Measurements from ENCODE around the gene ARHGEF37. TPM values are rescaled to one million over a fixed set of nuclear protein-coding genes. Genes with fewer than 3 reads are reported as not detected.

Gene ARHGEF37
- total and polyA plus RNA-seq, 8 donors, result 4.2 to 7.3 (median 5.2) TPM

DNA sequence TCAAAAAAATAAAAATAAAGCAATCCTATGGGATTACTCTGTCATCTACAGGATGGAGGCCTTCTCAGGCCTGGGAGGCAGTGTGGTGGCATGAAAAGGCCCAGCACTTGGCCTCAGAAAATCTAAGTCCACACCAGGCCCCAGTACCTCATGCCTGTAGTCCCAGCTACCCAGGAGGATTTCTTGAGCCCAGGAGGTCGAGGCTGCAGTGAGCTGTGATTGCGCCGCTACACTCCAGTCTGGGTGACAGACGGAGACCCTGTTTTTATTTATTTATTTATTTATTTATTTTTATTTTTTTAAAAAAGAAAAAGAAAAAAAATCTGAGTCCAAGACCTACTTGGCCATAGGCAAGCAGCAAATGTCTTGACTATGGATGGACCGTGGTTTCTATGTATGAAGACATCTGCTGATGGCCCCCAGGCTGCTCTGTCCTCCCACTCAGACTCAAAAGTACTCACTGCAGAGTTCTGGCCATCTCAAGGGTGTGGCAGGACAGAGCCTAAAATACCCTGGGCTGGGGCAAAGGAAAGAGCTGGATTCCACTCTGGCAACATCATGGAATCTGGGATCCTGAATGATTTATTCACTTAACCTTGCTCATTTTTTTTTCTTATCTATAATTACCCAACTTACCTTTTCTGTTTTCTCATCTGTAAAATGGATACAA lies 55.0 kb downstream of the ARHGEF37 start:
- no peaks in the 10 kb centered on the region for H3K27me3 ChIP-seq
- intact Hi-C loops (cut with DNase I), result loop anchor here in 1 of 2 donors (2.0 to 10.0 kb wide), 2 partner anchors 192 to 358 kb away; no protein-coding TSS in a partner anchor
- H3K9me3 ChIP-seq, result no peaks in the 10 kb centered on the region
- TF ChIP-seq, protein P1, sequence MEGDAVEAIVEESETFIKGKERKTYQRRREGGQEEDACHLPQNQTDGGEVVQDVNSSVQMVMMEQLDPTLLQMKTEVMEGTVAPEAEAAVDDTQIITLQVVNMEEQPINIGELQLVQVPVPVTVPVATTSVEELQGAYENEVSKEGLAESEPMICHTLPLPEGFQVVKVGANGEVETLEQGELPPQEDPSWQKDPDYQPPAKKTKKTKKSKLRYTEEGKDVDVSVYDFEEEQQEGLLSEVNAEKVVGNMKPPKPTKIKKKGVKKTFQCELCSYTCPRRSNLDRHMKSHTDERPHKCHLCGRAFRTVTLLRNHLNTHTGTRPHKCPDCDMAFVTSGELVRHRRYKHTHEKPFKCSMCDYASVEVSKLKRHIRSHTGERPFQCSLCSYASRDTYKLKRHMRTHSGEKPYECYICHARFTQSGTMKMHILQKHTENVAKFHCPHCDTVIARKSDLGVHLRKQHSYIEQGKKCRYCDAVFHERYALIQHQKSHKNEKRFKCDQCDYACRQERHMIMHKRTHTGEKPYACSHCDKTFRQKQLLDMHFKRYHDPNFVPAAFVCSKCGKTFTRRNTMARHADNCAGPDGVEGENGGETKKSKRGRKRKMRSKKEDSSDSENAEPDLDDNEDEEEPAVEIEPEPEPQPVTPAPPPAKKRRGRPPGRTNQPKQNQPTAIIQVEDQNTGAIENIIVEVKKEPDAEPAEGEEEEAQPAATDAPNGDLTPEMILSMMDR (IDR thresholded peaks at IDR 0.05), result no peak
- DNase-seq (no peak), ATAC-seq (no peak)
- H3K27ac ChIP-seq, result no peak overlapping the region
- H3K4me3 ChIP-seq, result no peak overlapping the region
- H3K36me3 ChIP-seq, result no peaks in the 10 kb centered on the region
- peaks cover 0 to 5% of the 10 kb centered on the region in 2 donors for H3K4me1 ChIP-seq

DNA sequence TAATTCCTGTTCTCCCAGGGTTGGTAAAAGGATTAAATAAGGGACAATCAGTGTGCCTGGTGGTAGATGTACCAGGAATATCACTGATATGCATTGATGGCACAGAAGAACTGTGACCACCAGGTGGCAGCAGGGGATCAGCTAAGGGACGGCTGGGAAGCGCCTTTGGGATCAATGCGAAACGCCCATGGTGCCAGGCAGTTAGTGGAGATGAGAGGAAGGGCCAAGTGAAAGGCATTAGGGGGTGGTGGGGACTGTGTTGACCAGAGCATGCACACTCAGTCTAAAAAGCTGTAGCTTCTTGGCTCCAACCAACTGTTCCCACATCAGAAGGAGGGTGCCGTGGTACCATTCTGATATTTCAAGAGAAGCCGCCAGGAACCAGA lies 55.6 kb downstream of the ARHGEF37 start:
- no peaks in the 10 kb centered on the region for H3K27me3 ChIP-seq
- intact Hi-C loops (cut with DNase I), result loop anchor here in 1 of 2 donors (2.0 to 10.0 kb wide), 2 partner anchors 192 to 358 kb away; no protein-coding TSS in a partner anchor
- peak; percentile 77 for ATAC-seq
- DNase-seq, result peak; percentile 31 to 86 (median 56)
- no peaks in the 10 kb centered on the region for H3K9me3 ChIP-seq
- H3K27ac ChIP-seq, result no peak overlapping the region
- H3K36me3 ChIP-seq, result no peaks in the 10 kb centered on the region
- TF ChIP-seq, protein P1 (IDR thresholded peaks at IDR 0.05), result peak; percentile 80 to 89
- no peak overlapping the region for H3K4me3 ChIP-seq
- H3K4me1 ChIP-seq, result peaks cover 0 to 5% of the 10 kb centered on the region in 2 donors

DNA sequence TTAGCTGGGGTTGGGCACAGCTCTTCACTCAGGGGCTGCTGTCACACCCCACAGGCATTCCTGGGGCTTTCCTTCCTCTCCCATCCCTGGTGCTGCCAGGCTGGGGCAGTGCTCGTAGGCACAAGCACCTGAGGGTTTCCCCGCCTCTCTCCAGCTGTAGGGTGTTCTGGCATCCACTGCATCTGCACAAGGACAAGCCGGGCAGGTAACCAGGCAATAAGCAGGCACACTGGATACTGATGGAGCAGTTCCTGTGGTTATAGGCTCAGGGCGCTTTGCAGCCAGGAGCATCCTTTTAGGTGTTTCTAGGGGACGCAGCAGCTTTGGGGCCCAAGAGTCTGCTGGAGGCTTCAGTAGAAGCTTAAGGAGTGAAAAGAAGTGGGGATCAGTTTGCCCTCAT lies 56.8 kb downstream of the ARHGEF37 start:
- no peaks in the 10 kb centered on the region for H3K9me3 ChIP-seq
- H3K27me3 ChIP-seq, result no peaks in the 10 kb centered on the region
- H3K27ac ChIP-seq, result no peak overlapping the region
- H3K36me3 ChIP-seq, result no peaks in the 10 kb centered on the region
- H3K4me3 ChIP-seq, result no peak overlapping the region
- no peak for DNase-seq
- H3K4me1 ChIP-seq, result no peaks in the 10 kb centered on the region
- no peak for ATAC-seq
- TF ChIP-seq, protein P1 (IDR thresholded peaks at IDR 0.05), result no peak
- intact Hi-C loops (cut with DNase I), result loop anchor here in 1 of 2 donors (10.0 kb wide), 1 partner anchor 357 kb away; no protein-coding TSS in a partner anchor

DNA sequence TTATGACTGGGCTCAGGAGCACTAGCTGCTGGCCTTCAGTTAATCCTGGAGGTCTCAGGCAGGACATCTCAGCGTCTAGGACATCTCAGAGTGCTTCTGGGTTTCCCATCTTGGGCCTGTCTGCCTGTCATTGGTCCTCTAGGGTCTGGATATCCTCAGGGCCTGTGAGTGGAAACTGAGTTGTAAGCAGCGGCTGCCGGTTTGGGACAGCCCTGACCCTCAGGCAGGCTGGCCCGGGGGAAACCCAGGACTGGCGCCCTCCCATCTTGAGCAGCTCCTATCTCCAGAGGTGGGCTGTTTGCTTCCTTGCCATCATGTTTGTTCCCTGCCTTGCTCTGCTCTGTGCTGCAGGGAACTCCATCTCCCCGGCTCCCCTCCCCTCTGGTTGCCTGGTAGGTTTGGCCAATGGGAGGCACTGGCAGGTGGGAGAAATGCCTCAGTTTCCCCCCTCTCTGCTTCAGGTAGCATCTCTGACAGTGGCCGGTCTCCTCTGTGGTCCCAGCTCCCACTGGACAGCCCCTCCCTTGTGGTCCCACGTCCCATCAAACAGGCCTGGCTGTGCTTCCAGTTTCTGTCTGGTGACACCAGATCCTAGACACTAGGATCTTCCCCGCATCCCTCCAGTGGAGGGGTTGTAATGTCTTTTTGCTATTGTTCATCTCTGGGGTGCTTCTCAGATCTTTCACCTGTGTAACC lies 57.4 kb downstream of the ARHGEF37 start:
- H3K4me3 ChIP-seq, result no peak overlapping the region
- intact Hi-C loops (cut with DNase I), result loop anchor here in 1 of 2 donors (10.0 kb wide), 1 partner anchor 356 kb away; no protein-coding TSS in a partner anchor
- H3K4me1 ChIP-seq, result no peaks in the 10 kb centered on the region
- TF ChIP-seq, protein P1 (IDR thresholded peaks at IDR 0.05), result no peak
- no peaks in the 10 kb centered on the region for H3K27me3 ChIP-seq
- no peak overlapping the region for H3K27ac ChIP-seq
- ATAC-seq (no peak), DNase-seq (no peak)
- no peaks in the 10 kb centered on the region for H3K36me3 ChIP-seq
- H3K9me3 ChIP-seq, result no peaks in the 10 kb centered on the region

DNA sequence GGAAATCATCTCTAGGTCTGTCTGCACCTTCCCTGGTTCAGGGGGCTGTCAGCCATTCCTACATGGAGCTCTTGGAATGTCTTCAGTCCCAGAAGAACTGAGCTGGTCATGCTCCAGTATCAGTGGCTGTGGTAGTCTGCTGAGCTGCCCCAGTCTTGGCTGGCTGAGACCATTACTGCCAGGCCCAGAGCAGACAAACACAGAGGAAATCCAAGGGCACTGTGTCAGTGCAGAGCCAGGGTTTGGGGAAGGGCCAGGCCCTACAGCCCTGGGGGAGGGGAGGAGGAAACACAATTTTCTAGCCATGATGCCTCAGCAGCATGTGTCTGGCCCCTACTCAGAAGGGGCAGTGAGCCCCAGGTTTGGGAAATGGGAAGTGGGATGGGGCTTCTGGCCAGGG lies 58.4 kb downstream of the ARHGEF37 start:
- Histone ChIP-seq H3K27me3 (no peaks in the 10 kb centered on the region), H3K9me3 (no peaks in the 10 kb centered on the region), H3K27ac (no peak overlapping the region), H3K4me1 (no peaks in the 10 kb centered on the region), H3K4me3 (no peak overlapping the region), H3K36me3 (no peaks in the 10 kb centered on the region)
- intact Hi-C loops (cut with DNase I), result loop anchor here in 1 of 2 donors (10.0 kb wide), 1 partner anchor 355 kb away; no protein-coding TSS in a partner anchor
- TF ChIP-seq, protein P1 (IDR thresholded peaks at IDR 0.05), result no peak
- DNase-seq, result no peak
- ATAC-seq, result no peak
